C4-2B (cell line): ENCODE measurements around the gene CNPY3.

ENCODE experiments used
- CTCF ChIP-seq: fragments of 450-650 bp; conservative IDR thresholded peaks from 2 replicates; pipeline ENCODE4 v1.5.1; 2017; ENCODE audit warnings: mild to moderate bottlenecking
- ZFX ChIP-seq: fragments of 450-650 bp; IDR thresholded peaks from 2 replicates; pipeline ENCODE4 v1.6.1; 2017

- TF ChIP-seq CTCF (no peak), ZFX (no peak)
Measured at GRCh38 chr6:42968126-42968701, 38.9 kb downstream of the CNPY3 start.
